Coronary artery (tissue), 2 donors: ENCODE results near the gene CYB561A3.

Source experiments
- DNase-seq: peaks from one replicate; pipeline ENCODE4 v3.0.0-alpha.2; 2017; ENCODE audit warnings: low spot score
- H3K27ac ChIP-seq, 2 donors: fragments of 200-600 bp; sonication (generic); one replicate each; pipeline ENCODE4 v1.5.1; 2016 to 2019
- H3K4me3 ChIP-seq: fragments of 200-600 bp; sonication (generic); 2 replicates; pipeline ENCODE4 v1.5.1; 2016; ENCODE audit warnings: mild to moderate bottlenecking, moderate library complexity
- CTCF ChIP-seq: fragments of 200-600 bp; sonication (generic); IDR thresholded peaks from one replicate; pipeline ENCODE4 v1.5.1; 2019; ENCODE audit warnings: antibody characterized with exemption

CYB561A3 gene

GRCh38 chr11:61357894-61358239 lies 3.8 kb downstream of the CYB561A3 start:
- no peak overlapping the region for H3K27ac ChIP-seq
- H3K4me3 ChIP-seq: no peak overlapping the region
- TF ChIP-seq CTCF: no peak
- no peak for DNase-seq

- no peak for DNase-seq
- no peak overlapping the region for H3K4me3 ChIP-seq
- TF ChIP-seq CTCF: no peak
- H3K27ac ChIP-seq: peak overlapping the region in 1 of 2 donors; percentile 41
Observed at GRCh38 chr11:61357233-61357893, 4.3 kb downstream of the CYB561A3 start.

GRCh38 chr11:61356706-61357105 lies 5.0 kb downstream of the CYB561A3 start:
- no peak for TF ChIP-seq CTCF
- DNase-seq: no peak
- Histone ChIP-seq H3K4me3 (no peak overlapping the region), H3K27ac (no peak overlapping the region)

GRCh38 chr11:61354208-61354607 lies 7.5 kb downstream of the CYB561A3 start:
- no peak overlapping the region for H3K27ac ChIP-seq
- no peak overlapping the region for H3K4me3 ChIP-seq
- TF ChIP-seq CTCF: no peak
- no peak for DNase-seq

GRCh38 chr11:61353131-61354067 lies 8.3 kb downstream of the CYB561A3 start:
- Histone ChIP-seq H3K27ac (no peak overlapping the region), H3K4me3 (no peak overlapping the region)
- DNase-seq: no peak
- no peak for TF ChIP-seq CTCF

GRCh38 chr11:61352038-61352437 lies 9.6 kb downstream of the CYB561A3 start:
- no peak for TF ChIP-seq CTCF
- DNase-seq: no peak
- Histone ChIP-seq H3K27ac (no peak overlapping the region), H3K4me3 (no peak overlapping the region)
